ENCODE data around the gene MAPKAP1.

Gene MAPKAP1

GRCh38 chr9:125680445-125680844, 26.6 kb downstream of the MAPKAP1 start:
- Histone ChIP-seq H3K4me1 (0 out of 2 replicates have a peak, but pooled peaks cover 3% of the 10 kb centered on the region), H3K9me3 (no peaks in the 10 kb centered on the region), H3K27me3 (ENCODE audit: low read depth) (no peaks in the 10 kb centered on the region), H3K36me3 (replicated peaks) (no peaks in the 10 kb centered on the region), H3K4me3 (no peak overlapping the region)
- no peak for DNase-seq (ENCODE audit: low spot score in 2 of 2)
- in situ Hi-C loops (cut with MboI; ENCODE audit: low sequenced_read_pairs), result no loop called here

- H3K9me3 ChIP-seq, result no peaks in the 10 kb centered on the region
- 0 out of 2 replicates have a peak, but pooled peaks cover 3% of the 10 kb centered on the region for H3K4me1 ChIP-seq
- in situ Hi-C loops (cut with MboI; ENCODE audit: low sequenced_read_pairs), result no loop called here
- H3K36me3 ChIP-seq (replicated peaks), result no peaks in the 10 kb centered on the region
- DNase-seq (ENCODE audit: low spot score in 2 of 2), result no peak
- H3K27me3 ChIP-seq (ENCODE audit: low read depth), result no peaks in the 10 kb centered on the region
- H3K4me3 ChIP-seq, result no peak overlapping the region
Observed at GRCh38 chr9:125679597-125680189, 27.3 kb downstream of the MAPKAP1 start.

DNA sequence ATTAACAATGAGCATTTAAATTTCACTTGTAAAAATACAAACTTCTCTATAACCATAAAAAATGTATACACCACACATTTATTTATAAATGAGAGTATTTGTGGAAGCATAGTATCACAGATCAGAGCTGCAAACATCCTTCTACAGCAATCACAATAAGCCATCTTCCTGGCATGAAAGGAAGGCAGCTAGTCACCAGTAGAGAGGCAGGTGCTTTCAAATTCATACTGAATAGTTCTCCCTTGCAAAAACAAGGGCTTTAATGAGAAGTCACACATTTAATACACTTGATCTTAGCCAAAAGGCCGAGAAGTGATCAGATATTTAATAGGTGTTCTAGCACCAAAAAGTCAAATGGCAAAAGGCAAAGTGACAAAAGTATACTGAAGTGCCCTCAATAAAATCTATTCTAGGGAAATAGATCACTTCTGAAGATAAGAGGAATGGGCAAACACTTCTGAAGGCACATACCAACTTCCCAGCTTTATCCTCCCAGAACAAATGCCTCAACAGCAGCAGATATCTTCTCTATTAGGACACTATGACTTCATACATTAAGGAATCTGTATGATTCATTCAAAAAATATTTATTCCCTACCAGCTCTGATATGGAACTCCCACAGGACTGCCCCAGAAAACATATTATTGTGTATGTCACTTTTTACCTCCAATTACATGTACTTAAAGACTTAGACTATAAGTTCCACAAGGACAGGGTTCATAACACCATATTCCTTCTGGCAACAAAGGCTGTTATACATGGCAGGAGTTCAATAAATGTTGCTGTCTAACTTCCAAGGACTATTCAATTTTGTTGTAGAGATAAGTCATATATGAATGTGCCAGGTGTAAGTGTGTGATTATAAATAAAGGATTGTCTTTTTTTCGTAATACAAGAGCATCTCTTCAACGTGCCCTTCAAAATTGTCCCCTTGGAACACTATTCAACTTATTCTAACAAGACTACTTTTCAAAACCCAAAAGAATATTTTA, 31.7 kb downstream of the MAPKAP1 start:
- in situ Hi-C loops (cut with MboI; ENCODE audit: low sequenced_read_pairs), result no loop called here
- Histone ChIP-seq H3K36me3 (replicated peaks) (peaks cover 3% of the 10 kb centered on the region; the same call in 1 of the 2 replicates), H3K9me3 (no peaks in the 10 kb centered on the region), H3K27me3 (ENCODE audit: low read depth) (no peaks in the 10 kb centered on the region), H3K4me1 (peaks cover 2% of the 10 kb centered on the region; the same call in 1 of the 2 replicates), H3K4me3 (no peak overlapping the region)
- DNase-seq (ENCODE audit: low spot score in 2 of 2), result no peak

DNA sequence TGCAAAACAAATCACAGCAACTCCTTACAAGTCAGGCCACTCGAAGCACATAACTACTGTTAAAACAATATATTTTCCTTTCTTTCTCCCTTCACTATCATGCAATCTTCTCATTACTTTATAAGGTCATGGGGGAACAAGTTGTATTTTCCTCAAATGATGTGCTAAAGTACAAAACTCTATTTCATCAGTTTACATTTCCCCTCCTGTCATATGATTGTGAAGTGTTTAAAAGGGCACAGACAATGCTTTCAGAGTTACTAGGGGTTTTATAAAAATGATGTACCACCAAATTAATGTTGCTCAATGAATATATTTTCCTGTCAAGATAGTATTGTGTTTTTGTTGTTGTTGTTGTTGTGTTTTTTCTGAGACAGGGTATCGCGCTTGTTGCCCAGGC, 34.1 kb downstream of the MAPKAP1 start:
- in situ Hi-C loops (cut with MboI; ENCODE audit: low sequenced_read_pairs), result no loop called here
- peaks cover 2% of the 10 kb centered on the region; the same call in 1 of the 2 replicates for H3K4me1 ChIP-seq
- peaks cover 3% of the 10 kb centered on the region; the same call in 1 of the 2 replicates for H3K36me3 ChIP-seq (replicated peaks)
- H3K9me3 ChIP-seq, result no peaks in the 10 kb centered on the region
- H3K27me3 ChIP-seq (ENCODE audit: low read depth), result no peaks in the 10 kb centered on the region
- H3K4me3 ChIP-seq, result no peak overlapping the region
- no peak for DNase-seq (ENCODE audit: low spot score in 2 of 2)

DNA sequence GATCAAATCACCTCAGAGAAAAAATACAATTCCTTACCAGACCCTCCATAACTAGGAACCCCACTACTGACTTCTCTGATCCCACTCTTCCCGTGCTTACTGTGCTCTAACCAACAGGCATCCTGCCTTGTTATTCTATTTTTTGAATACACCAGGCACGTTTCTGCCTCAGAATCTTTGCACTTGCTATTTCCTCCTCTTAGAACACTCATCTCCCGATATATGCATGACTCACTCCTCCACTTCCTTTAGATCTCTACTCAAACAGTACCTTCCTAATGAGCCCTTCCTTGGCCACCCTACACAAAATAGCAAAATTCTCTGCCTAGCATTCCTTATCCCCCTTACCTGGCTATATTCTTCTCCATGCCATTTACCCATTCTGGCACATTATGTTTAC, 43.9 kb downstream of the MAPKAP1 start:
- no peak for DNase-seq (ENCODE audit: low spot score in 2 of 2)
- H3K27me3 ChIP-seq (ENCODE audit: low read depth), result no peaks in the 10 kb centered on the region
- no peaks in the 10 kb centered on the region for H3K9me3 ChIP-seq
- in situ Hi-C loops (cut with MboI; ENCODE audit: low sequenced_read_pairs), result no loop called here
- no peaks in the 10 kb centered on the region for H3K4me1 ChIP-seq
- no peaks in the 10 kb centered on the region; the same call in 1 of the 2 replicates for H3K36me3 ChIP-seq (replicated peaks)
- no peak overlapping the region for H3K4me3 ChIP-seq

DNA sequence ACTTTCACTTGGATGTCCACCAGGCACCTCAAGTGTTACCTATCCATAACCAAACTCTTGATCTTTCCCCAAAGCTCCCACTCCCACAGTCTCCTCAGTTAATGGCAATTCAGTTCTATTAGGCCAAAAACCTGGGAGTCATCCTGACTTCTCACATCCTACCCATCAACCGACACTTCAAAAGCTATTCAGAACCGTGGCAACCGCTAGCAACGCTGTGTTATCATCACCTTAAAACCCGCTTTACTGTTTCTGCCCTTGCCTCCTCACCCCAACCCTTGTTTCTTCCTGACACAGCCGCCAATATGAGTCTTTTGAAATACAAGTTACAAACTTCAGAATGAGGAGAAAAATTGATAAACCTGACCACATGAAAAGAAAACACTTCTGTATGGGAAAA, 46.5 kb downstream of the MAPKAP1 start:
- Histone ChIP-seq H3K36me3 (replicated peaks) (no peaks in the 10 kb centered on the region; the same call in 1 of the 2 replicates), H3K9me3 (no peaks in the 10 kb centered on the region), H3K27me3 (ENCODE audit: low read depth) (no peaks in the 10 kb centered on the region), H3K4me3 (no peak overlapping the region), H3K4me1 (peaks cover 8% of the 10 kb centered on the region)
- in situ Hi-C loops (cut with MboI; ENCODE audit: low sequenced_read_pairs), result no loop called here
- no peak for DNase-seq (ENCODE audit: low spot score in 2 of 2)

DNA sequence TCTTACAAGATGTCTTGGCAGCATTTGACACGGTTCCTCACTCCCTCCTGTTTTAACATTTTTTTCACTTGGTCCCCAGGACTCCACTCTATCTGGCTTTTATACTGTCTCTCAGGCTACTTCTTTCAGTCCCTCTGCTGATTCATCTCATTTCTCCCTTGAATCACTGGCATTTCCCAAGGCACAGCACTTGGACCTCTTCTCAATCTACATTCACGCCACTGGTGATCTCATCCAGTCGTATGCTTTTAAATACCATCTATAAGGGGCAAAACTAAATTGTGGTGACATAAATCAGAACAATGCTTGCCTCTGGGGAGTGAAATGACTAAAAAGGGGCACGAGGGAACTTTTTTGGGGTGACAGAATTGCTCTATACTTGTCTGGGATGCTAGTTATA, 47.1 kb downstream of the MAPKAP1 start:
- DNase-seq (ENCODE audit: low spot score in 2 of 2), result no peak
- H3K36me3 ChIP-seq (replicated peaks), result no peaks in the 10 kb centered on the region; the same call in 1 of the 2 replicates
- no peaks in the 10 kb centered on the region for H3K27me3 ChIP-seq (ENCODE audit: low read depth)
- in situ Hi-C loops (cut with MboI; ENCODE audit: low sequenced_read_pairs), result no loop called here
- peaks cover 15% of the 10 kb centered on the region for H3K4me1 ChIP-seq
- H3K4me3 ChIP-seq, result no peak overlapping the region
- no peaks in the 10 kb centered on the region for H3K9me3 ChIP-seq

- DNase-seq (ENCODE audit: low spot score in 2 of 2), result no peak
- in situ Hi-C loops (cut with MboI; ENCODE audit: low sequenced_read_pairs), result no loop called here
- Histone ChIP-seq H3K4me3 (no peak overlapping the region), H3K36me3 (replicated peaks) (no peaks in the 10 kb centered on the region; the same call in 1 of the 2 replicates), H3K4me1 (peaks cover 21% of the 10 kb centered on the region), H3K27me3 (ENCODE audit: low read depth) (no peaks in the 10 kb centered on the region), H3K9me3 (no peaks in the 10 kb centered on the region)
Observed at GRCh38 chr9:125659201-125659840, 47.7 kb downstream of the MAPKAP1 start.

GRCh38 chr9:125656560-125656959, 50.4 kb downstream of the MAPKAP1 start:
- Histone ChIP-seq H3K27me3 (ENCODE audit: low read depth) (no peaks in the 10 kb centered on the region), H3K4me3 (no peak overlapping the region), H3K4me1 (peaks cover 33% of the 10 kb centered on the region), H3K9me3 (no peaks in the 10 kb centered on the region), H3K36me3 (replicated peaks) (no peaks in the 10 kb centered on the region; the same call in 1 of the 2 replicates)
- DNase-seq (ENCODE audit: low spot score in 2 of 2), result no peak
- in situ Hi-C loops (cut with MboI; ENCODE audit: low sequenced_read_pairs), result no loop called here

DNA sequence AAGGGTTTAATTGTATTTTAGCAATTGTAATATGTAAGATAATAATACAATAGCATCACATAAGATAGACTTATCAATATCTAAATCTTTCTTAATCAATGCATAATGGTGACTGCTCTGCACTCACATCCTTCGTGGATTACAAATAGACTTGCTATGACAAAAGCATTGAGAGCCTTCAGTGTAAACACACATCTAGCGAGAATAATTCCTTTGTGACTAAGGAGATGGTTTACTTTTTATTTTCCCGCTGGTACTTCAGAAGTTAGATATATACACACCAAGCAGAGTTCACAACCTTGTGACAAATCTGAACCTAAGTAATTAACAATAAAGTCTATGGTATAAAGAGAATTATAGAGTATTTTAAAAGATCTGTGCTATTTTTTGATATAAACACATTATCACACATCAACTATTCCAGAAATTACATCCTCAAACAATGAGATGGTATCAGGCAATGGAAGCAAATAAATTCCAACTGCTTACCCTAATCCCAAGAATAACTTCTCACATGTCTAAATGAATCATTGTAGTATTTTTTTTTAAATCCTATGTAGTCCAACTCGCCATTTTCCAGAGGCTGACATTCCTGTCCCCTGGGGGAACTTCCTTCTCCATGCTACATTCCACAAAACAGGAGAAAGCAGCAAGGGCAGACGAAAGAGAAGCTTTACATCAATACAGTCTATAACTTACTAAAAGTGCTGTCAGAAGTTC, 51.2 kb downstream of the MAPKAP1 start:
- no peak overlapping the region for H3K4me3 ChIP-seq
- H3K36me3 ChIP-seq (replicated peaks), result no peaks in the 10 kb centered on the region; the same call in 1 of the 2 replicates
- peak in 1 of 2 experiments; percentile 31 for DNase-seq (ENCODE audit: low spot score in 2 of 2)
- peaks cover 33% of the 10 kb centered on the region for H3K4me1 ChIP-seq
- H3K9me3 ChIP-seq, result no peaks in the 10 kb centered on the region
- in situ Hi-C loops (cut with MboI; ENCODE audit: low sequenced_read_pairs), result no loop called here
- H3K27me3 ChIP-seq (ENCODE audit: low read depth), result no peaks in the 10 kb centered on the region

DNA sequence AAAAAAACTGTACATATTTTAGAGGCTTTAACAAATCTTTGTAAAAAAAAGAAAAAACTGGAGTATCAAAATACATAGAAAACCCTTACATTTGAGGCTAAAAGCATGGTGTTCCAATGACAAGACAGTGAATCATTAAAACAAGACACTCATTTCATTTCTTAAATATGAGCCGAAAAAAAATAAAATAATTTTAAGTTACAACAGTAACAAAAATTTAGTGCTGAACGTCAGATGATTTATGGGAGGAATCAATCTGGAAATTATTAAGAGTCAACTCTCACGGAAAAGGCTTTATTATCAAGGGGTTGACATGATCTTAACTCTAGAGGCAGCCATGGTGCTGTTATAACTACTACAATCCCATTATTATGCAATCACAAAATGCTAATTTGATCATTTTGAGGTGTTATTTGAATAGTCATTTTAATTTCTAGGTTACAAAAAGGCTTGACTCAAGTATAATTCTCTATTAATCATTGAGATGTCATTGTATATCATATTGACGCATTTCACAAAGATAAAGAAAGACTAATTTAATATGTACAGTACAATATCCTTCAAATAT, 51.9 kb downstream of the MAPKAP1 start:
- in situ Hi-C loops (cut with MboI; ENCODE audit: low sequenced_read_pairs), result no loop called here
- no peak overlapping the region for H3K4me3 ChIP-seq
- DNase-seq (ENCODE audit: low spot score in 2 of 2), result no peak
- H3K4me1 ChIP-seq, result peaks cover 33% of the 10 kb centered on the region
- no peaks in the 10 kb centered on the region for H3K27me3 ChIP-seq (ENCODE audit: low read depth)
- no peaks in the 10 kb centered on the region; the same call in 1 of the 2 replicates for H3K36me3 ChIP-seq (replicated peaks)
- no peaks in the 10 kb centered on the region for H3K9me3 ChIP-seq

DNA sequence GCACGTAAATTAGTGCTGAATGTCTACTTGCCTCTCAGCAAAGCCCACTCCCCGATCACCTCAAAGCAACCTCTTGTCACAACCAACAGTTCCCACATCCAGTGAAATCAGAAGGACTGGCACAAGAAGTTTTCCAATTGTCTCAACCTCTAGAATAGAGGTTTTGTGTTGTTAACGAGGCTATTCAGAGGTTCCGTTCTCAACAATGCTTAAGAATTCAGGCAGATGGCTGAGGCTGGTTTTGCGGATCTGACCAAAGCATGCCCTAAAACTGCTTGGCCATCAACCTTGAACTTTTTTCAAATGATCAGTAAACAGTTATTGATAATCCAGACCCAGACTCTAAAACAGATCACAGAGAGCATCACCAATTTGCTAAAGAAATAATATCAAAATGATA, 52.9 kb downstream of the MAPKAP1 start:
- Histone ChIP-seq H3K4me3 (no peak overlapping the region), H3K36me3 (replicated peaks) (no peaks in the 10 kb centered on the region; the same call in 1 of the 2 replicates), H3K27me3 (ENCODE audit: low read depth) (no peaks in the 10 kb centered on the region), H3K9me3 (no peaks in the 10 kb centered on the region), H3K4me1 (peaks cover 33% of the 10 kb centered on the region)
- in situ Hi-C loops (cut with MboI; ENCODE audit: low sequenced_read_pairs), result no loop called here
- DNase-seq (ENCODE audit: low spot score in 2 of 2), result peak; percentile 60 to 88

DNA sequence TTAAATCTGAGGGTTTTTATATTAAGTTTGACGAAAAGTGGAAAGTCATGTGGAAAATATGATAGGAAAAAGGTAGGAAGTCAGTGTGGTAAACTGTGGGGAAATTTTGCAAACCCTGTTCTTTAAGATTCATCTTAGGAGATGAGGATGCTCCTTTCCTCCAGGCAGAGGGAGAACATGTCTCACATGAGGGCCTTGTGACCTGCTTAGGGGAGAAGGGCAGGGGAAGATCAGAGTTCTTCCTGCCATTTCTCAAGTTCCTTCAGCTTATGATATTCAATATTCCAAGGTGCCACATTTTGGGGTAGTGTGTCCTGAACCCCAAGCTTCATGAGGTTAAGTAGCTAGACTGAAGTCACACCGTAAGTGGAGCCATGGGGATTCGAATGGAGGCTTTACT, 53.7 kb downstream of the MAPKAP1 start:
- no peak overlapping the region for H3K4me3 ChIP-seq
- no peaks in the 10 kb centered on the region for H3K9me3 ChIP-seq
- no peaks in the 10 kb centered on the region for H3K27me3 ChIP-seq (ENCODE audit: low read depth)
- no peaks in the 10 kb centered on the region; the same call in 1 of the 2 replicates for H3K36me3 ChIP-seq (replicated peaks)
- no peak for DNase-seq (ENCODE audit: low spot score in 2 of 2)
- peaks cover 33% of the 10 kb centered on the region for H3K4me1 ChIP-seq
- in situ Hi-C loops (cut with MboI; ENCODE audit: low sequenced_read_pairs), result no loop called here
